Measurements from ENCODE around the gene CDH24. TPM values are rescaled to one million over a fixed set of nuclear protein-coding genes. Genes with fewer than 3 reads are reported as not detected.
A peak's percentile ranks its signal among the peaks of the same experiment; 100 is the strongest.

Gene CDH24
- total RNA-seq, 4 donors from 2014 or later: 1.6 to 4.9 (median 1.8) TPM

DNA sequence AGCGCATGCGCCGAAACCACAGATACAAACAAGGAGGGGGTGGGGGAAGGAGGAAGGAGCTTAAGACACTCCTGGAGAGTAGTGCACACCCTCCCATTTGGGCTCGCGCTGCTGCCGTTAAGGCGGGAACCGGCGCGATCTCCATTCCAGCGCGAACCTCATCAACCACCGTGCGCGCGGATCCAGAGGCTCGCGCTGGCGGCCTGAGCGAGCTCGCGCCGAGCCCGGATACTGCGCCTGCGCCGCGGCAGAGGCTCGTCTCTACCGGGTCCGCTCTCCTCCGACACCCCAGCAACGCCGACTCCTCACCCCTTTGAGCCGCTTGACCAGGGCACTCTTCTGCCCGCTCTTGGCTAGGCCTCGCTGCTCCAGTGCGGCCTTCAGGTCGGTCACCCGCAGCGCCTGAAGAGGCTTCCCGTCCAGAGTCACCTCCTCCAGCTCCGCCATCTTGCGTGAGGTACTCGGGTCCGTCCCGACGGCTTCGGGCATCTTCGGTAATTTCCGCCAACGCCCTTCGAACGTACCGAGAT lies 37.4 kb upstream of the CDH24 start, which contains the start of gene ACIN1:
Gene ACIN1, minus strand, starts transcription at position 471 of the 530 bp plus-strand sequence. Its CDS starts 24 bp downstream, at position 447.
- TF ChIP-seq, protein P1, sequence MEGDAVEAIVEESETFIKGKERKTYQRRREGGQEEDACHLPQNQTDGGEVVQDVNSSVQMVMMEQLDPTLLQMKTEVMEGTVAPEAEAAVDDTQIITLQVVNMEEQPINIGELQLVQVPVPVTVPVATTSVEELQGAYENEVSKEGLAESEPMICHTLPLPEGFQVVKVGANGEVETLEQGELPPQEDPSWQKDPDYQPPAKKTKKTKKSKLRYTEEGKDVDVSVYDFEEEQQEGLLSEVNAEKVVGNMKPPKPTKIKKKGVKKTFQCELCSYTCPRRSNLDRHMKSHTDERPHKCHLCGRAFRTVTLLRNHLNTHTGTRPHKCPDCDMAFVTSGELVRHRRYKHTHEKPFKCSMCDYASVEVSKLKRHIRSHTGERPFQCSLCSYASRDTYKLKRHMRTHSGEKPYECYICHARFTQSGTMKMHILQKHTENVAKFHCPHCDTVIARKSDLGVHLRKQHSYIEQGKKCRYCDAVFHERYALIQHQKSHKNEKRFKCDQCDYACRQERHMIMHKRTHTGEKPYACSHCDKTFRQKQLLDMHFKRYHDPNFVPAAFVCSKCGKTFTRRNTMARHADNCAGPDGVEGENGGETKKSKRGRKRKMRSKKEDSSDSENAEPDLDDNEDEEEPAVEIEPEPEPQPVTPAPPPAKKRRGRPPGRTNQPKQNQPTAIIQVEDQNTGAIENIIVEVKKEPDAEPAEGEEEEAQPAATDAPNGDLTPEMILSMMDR (IDR thresholded peaks at IDR 0.05): no peak
- DNase-seq (ENCODE audit: low spot score): peak; percentile 47
- ATAC-seq (ENCODE audit: low FRiP score): peak; percentile 80

GRCh38 chr14:23093991-23094665 lies 36.8 kb upstream of the CDH24 start:
- TF ChIP-seq, protein P1 (IDR thresholded peaks at IDR 0.05): no peak
- ATAC-seq (ENCODE audit: low FRiP score) (no peak), DNase-seq (ENCODE audit: low spot score) (no peak)

DNA sequence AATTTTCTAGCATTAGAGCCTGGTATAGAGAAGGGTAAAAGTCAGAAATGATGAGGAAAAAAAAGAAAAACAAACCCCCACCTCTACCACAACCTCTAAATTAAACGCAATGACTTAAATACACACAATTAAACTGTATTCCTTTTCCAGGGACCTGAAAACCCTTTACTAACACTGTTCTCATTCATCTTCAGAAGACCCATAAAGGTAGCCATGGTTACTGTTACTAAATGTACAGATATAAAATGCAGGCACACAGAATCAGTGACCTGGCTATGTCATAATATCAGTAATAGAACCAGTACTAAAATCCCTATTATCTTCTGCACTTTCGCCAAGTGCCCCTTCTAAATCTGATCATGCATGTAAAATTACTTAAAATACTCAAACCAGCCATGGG lies 36.2 kb upstream of the CDH24 start:
- TF ChIP-seq, protein P1 (IDR thresholded peaks at IDR 0.05): no peak
- no peak for DNase-seq (ENCODE audit: low spot score)
- ATAC-seq (ENCODE audit: low FRiP score): no peak

DNA sequence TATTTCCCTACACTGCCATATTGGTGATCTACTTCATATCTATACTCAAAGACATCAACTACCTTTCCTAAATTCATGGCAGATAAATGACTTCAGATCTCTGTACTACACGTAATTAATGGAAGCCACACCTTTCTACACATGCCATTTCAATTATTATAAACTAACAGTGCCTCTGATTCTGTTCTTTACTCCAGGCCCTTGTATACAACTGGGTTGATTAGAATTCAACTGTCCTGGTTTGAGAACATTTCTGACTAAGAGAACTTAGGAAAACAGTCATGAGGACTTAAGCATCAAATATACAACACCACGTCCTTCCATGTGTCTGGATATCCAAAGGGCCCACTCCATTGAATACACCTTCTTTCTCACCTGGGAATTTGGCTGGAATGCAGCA lies 35.8 kb upstream of the CDH24 start:
- ATAC-seq (ENCODE audit: low FRiP score) (no peak), DNase-seq (ENCODE audit: low spot score) (no peak)
- TF ChIP-seq, protein P1 (IDR thresholded peaks at IDR 0.05): no peak

DNA sequence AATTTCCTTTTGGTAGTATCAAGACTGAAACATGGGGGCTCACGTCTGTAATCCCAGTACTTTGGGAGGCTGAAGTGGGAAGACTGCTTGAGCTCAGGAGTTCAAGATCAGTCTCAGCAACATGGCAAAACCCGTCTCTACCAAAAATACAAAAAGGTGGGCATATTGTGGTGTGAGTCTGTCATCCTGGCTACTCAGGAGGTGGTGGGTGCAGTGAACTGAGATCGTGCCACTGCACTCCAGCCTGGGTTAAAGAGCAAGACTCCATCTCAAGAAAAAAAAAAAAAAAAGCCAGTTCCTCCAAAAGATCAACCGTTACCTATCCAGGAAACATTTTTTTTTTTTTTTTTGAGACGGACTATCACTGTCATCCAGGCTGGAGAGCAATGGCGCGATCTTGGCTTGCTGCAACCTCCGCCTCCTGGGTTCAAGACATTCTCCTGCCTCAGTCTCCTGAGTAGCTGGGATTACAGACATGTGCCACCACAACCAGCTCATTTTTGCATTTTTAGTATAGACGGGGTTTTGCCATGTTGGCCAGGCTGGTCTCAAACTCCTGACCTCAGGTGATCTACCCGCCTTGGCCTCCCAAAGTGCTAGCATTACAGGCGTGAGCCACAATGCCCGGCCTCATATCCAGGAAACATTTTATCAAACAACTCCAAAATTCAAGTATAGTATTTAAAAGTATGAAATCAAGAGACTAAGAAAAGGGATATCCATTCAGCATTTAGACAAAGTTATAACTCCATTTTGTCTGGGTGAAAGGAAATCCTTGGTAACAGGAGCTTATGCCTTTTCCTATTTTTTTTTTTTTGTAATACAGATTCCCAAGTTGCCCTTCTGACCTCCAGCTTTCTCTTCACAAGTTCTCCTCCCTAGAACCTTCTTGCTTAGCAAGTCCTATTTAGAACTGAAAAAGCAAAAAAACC lies 34.2 kb upstream of the CDH24 start:
- TF ChIP-seq, protein P1 (IDR thresholded peaks at IDR 0.05): no peak
- no peak for DNase-seq (ENCODE audit: low spot score)
- ATAC-seq (ENCODE audit: low FRiP score): no peak

DNA sequence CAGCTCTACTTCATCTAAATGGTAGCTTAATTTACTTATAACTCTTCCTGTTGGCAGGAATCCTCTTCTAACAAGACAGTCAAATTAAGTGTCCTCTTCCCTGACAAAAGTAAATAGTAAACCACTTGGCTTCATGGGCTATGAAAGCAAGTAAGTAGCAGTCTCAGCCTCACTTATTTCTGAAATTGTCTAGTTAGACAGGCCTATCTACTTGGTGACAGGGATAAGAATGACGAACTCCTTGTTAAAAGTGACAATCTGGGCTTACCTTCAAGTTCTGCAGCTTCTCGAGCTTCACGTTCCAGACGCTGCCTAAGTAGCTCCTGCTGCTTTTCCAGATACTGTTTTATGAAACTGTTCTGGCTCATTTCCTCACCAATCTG lies 32.9 kb upstream of the CDH24 start:
- DNase-seq (ENCODE audit: low spot score): no peak
- no peak for ATAC-seq (ENCODE audit: low FRiP score)
- TF ChIP-seq, protein P1 (IDR thresholded peaks at IDR 0.05): no peak

All from omental fat pad (tissue), 4 donors.